ENCODE measurements around the gene AJM1.
"Not testable (repeated sequence)": the region's sequence is repeated elsewhere in the genome, so short reads cannot be mapped to it uniquely, and the experiment has no call there.

The AJM1 gene

DNA sequence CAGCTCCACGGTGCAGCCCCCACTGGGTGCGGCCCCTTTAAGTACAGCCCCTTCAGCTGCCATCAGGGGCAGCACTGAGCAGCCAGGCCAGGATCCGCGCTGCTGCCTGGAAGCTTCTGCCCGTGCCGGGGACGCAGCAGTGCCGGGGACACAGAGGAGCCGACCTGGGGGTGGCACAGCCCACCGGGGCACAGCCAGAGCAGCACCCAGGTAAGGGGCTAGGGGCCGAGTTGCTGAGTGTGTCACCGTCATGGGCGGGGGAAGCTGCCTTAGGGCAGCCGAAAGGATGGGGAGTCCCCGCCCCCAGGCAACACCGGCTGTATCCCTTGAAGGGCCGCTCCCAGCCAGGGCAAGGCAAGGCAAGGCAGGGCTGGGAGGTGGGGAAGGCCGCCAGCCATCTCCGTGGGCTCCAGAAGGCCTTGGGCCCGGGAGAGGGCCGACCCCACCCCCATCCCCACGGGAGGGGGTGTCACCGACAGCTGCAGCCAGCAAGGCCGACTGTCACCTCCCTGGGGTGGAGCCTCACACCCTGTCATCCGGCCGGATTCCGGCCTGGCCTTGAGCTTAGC is at the start of gene AJM1:
AJM1 (plus strand) TSS at position 99 of the 569 bp plus-strand sequence. CDS start 1,937 bp downstream, outside the sequence.
- peak in 55 of 56 donors; percentile 20 to 85 (median 66) for DNase-seq

DNA sequence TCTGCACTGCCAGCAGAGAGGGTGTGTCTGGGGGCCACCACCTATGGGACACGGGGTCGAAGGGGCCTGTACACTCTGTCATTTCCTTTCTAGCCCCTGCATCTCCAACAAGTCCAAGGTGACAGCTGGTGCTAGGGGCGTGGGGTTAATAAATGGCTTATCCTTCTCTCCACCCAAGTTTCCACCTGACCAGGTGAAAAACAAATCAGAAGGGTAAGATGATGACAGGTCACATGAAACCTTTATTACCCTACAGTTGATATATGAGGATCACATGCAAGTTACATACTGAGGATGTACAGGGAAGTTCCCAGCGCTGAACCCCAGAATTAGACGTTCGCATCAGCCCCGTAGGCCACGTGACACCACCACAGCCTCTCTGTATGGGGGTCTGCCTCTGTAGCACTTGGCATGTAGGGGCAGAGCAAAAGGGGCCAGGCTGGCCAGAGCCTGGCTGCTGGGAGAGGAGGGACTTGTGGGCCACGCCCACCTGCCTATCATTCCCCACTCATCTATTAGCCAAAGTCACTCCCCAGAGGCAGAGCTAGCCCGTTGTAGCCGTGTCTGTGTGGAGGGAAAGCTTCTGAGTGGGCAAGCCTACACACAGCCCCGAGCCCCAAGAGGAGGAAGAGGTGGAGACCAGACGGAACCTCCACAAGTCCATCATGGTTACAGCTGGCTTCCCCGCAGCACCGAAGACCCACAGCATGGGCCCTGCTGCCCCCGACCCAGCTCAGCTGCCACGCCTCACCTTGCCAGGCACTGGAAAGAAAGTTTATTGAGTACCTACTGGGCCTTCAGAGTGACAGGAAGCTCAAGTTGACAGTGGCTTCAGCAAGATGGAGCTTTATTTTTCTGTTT is 49.0 kb upstream of the AJM1 start:
- no peak for DNase-seq

- no peak for DNase-seq
Observed at GRCh38 chr9:136794281-136794999, 47.8 kb upstream of the AJM1 start.

DNA sequence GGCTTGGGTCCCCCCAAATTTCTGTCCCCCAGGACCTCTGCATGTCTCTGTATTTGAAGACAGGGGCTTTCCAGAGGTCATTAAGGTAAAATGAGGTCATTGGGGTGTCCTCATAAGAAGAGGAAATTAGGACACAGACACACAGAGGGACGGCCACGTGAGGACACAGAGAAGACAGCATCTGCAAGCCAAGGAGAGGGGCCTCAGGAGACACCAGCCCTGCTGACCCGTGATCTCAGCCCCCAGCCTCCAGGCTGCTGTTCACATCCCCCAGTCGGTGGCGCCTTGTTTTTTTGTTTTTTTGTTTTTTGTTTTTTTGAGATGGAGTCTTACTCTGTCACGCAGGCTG is 47.3 kb upstream of the AJM1 start:
- no peak for DNase-seq

- DNase-seq: no peak
Observed at GRCh38 chr9:136796238-136796774, 46.0 kb upstream of the AJM1 start, which contains the start of gene CCDC183. Gene CCDC183 (plus strand): TSS chr9:136796338. CDS start chr9:136796398, 60 bp downstream.

DNA sequence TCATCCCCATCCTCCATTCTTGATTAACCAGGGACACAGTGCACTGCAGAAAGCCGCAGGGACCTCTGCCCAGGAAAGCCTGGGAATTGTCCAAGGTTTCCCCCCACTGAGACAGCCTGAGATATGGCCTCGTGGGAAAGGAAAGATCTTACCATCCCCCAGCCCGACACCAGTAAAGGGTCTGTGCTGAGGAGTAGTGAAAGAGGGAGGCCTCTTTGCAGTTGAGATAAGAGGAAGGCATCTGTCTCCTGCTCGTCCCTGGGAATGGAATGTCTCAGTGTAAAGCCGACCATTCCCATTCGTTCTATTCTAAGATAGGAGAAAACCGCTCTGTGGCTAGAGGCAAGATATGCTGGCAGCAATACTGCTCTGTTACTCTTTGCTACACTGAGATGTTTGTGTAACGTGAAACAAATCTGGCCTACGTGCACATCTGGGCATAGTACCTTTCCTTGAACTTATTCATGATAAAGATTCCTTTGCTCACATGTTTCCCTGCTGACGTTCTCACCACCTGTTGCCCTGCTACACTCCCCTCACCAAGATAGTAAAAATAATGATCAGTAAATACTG is 45.4 kb upstream of the AJM1 start:
- DNase-seq: not testable (repeated sequence)

GRCh38 chr9:136798708-136799078 is 43.6 kb upstream of the AJM1 start:
- no peak for DNase-seq

GRCh38 chr9:136799079-136799853 is 43.0 kb upstream of the AJM1 start:
- DNase-seq: no peak

DNA sequence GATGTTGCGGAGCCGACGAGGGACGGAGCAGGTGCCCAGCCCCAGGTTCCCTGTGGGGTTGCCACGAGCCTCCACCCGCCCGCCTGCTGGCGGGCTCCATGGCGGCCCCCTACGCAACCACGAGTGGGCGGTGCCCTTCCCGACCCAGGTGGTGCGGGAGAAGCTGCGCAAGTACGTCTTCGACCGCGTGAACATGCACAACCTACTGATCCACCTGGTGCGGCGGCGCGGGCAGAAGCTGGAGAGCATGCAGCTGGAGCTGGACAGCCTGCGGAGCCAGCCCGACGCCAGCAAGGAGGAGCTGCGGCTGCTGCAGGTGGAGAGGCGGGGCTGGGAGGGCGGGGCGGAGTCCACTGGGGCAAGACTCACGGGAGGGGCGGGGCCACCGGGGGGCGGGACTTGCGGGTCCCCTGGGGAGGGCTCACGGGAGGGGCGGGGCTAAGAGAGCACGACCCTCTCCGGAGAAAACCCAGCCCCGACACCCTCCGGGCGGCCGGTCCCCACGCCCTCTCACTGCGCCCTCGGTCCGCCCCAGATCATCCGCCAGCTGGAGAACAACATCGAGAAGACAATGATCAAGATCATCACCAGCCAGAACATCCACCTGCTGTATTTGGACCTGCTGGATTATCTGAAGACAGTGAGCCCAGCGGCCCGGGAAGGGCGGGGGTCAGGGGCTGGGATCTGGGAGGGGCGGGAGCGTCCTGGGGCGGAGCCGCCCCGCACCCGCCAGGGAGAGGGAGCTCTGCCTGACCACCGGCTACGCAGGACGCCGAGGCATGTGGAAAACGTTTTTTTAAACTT is 42.2 kb upstream of the AJM1 start:
- DNase-seq: peak in 38 of 56 donors; percentile 19 to 86 (median 59)

GRCh38 chr9:136802321-136802720 is 40.0 kb upstream of the AJM1 start:
- DNase-seq: no peak

- DNase-seq: not testable (repeated sequence)
Observed at GRCh38 chr9:136803009-136803550, 39.2 kb upstream of the AJM1 start.

GRCh38 chr9:136803551-136804508 is 38.4 kb upstream of the AJM1 start:
- DNase-seq: no peak

GRCh38 chr9:136804509-136805206 is 37.6 kb upstream of the AJM1 start:
- no peak for DNase-seq

DNA sequence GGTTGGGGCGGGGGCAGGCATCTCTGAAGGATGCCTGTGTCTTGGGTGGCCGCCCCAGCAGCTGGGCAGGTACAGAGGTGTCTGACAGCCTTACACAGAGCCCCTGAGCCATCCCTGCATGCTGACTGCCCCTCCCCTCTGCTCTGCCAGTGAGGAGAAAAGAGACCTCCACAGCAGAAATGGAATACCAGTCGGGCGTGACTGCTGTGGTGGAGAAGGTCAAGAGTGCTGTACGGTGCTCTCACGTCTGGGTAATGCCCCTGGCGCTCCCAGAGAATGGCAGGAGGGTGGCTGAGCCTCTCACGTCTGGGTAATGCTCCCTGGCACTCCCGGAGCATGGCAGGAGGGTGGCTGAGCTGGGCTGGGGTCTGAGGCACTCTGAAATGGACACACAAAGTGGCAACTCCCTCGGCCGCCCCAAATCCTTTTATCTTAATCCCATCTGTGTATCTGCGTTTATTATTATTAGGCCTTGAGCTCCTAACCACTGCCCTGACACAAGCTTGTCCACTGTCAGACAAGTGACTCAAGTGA is 37.0 kb upstream of the AJM1 start:
- DNase-seq: no peak

- DNase-seq: no peak
Observed at GRCh38 chr9:136806067-136806466, 36.2 kb upstream of the AJM1 start.

- DNase-seq: no peak
Observed at GRCh38 chr9:136806631-136807201, 35.6 kb upstream of the AJM1 start.

Measured in amygdala (tissue), 56 donors.